ENCODE measurements around the gene OSBPL3.

The OSBPL3 gene

GRCh38 chr7:24762771-24763170 is 217.2 kb downstream of the OSBPL3 start:
- no peak for DNase-seq
- TF ChIP-seq EZH2phosphoT487 (IDR thresholded peaks at IDR 0.05; ENCODE audit: low read length) = no peak
- TF ChIP-seq EZH2 (optimal IDR thresholded peaks at IDR 0.05; ENCODE audit: low read depth, low read length) = no peak
- no peak for TF ChIP-seq CTCF (IDR thresholded peaks at IDR 0.05; ENCODE audit: low read length)
- no peaks in the 10 kb centered on the region for H3F3A ChIP-seq (ENCODE audit: insufficient read depth, low read length)
- no peaks in the 10 kb centered on the region for H3K9me2 ChIP-seq (replicated peaks; ENCODE audit: insufficient read depth, low read length)
- H3K27ac ChIP-seq (ENCODE audit: low read length) = no peak overlapping the region
- H3K27me3 ChIP-seq (replicated peaks; ENCODE audit: insufficient read depth, low read length) = no peaks in the 10 kb centered on the region
- H3K4me1 ChIP-seq (ENCODE audit: low read length) = no peaks in the 10 kb centered on the region
- H3K4me2 ChIP-seq (ENCODE audit: low read depth, low read length) = no peak overlapping the region
- H3K79me2 ChIP-seq (ENCODE audit: low read length) = no peaks in the 10 kb centered on the region
- H3K9ac ChIP-seq (ENCODE audit: low read length) = no peak overlapping the region
- H3K4me3 ChIP-seq (ENCODE audit: low read length) = no peak overlapping the region
- no peaks in the 10 kb centered on the region for H3K9me3 ChIP-seq (replicated peaks; ENCODE audit: insufficient read depth, low read length)
- no peaks in the 10 kb centered on the region for H4K20me1 ChIP-seq (ENCODE audit: insufficient read depth, low read length)
- no peak overlapping the region for H2AFZ ChIP-seq (ENCODE audit: low read length)
- no peaks in the 10 kb centered on the region for H3K36me3 ChIP-seq (replicated peaks; ENCODE audit: insufficient read depth, low read length)

GRCh38 chr7:24760968-24761367 is 219.0 kb downstream of the OSBPL3 start:
- Histone ChIP-seq H2AFZ (ENCODE audit: low read length) (no peak overlapping the region), H3K4me1 (ENCODE audit: low read length) (no peaks in the 10 kb centered on the region), H3K27ac (ENCODE audit: low read length) (no peak overlapping the region), H4K20me1 (ENCODE audit: insufficient read depth, low read length) (no peaks in the 10 kb centered on the region), H3K4me2 (ENCODE audit: low read depth, low read length) (no peak overlapping the region), H3K4me3 (ENCODE audit: low read length) (no peak overlapping the region), H3F3A (ENCODE audit: insufficient read depth, low read length) (no peaks in the 10 kb centered on the region), H3K9ac (ENCODE audit: low read length) (no peak overlapping the region), H3K27me3 (replicated peaks; ENCODE audit: insufficient read depth, low read length) (no peaks in the 10 kb centered on the region), H3K36me3 (replicated peaks; ENCODE audit: insufficient read depth, low read length) (no peaks in the 10 kb centered on the region), H3K9me3 (replicated peaks; ENCODE audit: insufficient read depth, low read length) (no peaks in the 10 kb centered on the region), H3K9me2 (replicated peaks; ENCODE audit: insufficient read depth, low read length) (no peaks in the 10 kb centered on the region), H3K79me2 (ENCODE audit: low read length) (no peaks in the 10 kb centered on the region)
- no peak for TF ChIP-seq EZH2phosphoT487 (IDR thresholded peaks at IDR 0.05; ENCODE audit: low read length)
- no peak for TF ChIP-seq EZH2 (optimal IDR thresholded peaks at IDR 0.05; ENCODE audit: low read depth, low read length)
- TF ChIP-seq CTCF (IDR thresholded peaks at IDR 0.05; ENCODE audit: low read length) = no peak
- DNase-seq = no peak

GRCh38 chr7:24757353-24758275 is 222.4 kb downstream of the OSBPL3 start, which contains the start of gene GSDME:
Gene GSDME (minus strand): TSS chr7:24757464. CDS start chr7:24749774, 7,690 bp downstream.
- TF ChIP-seq EZH2phosphoT487 (IDR thresholded peaks at IDR 0.05; ENCODE audit: low read length) (no peak), CTCF (IDR thresholded peaks at IDR 0.05; ENCODE audit: low read length) (no peak), EZH2 (optimal IDR thresholded peaks at IDR 0.05; ENCODE audit: low read depth, low read length) (no peak)
- Histone ChIP-seq H3K9me2 (replicated peaks; ENCODE audit: insufficient read depth, low read length) (no peaks in the 10 kb centered on the region), H3K27ac (ENCODE audit: low read length) (no peak within 1 kb of the TSS), H3K27me3 (replicated peaks; ENCODE audit: insufficient read depth, low read length) (no peaks in the 10 kb centered on the region), H3K36me3 (replicated peaks; ENCODE audit: insufficient read depth, low read length) (no peaks in the 10 kb centered on the region), H3K9me3 (replicated peaks; ENCODE audit: insufficient read depth, low read length) (no peaks in the 10 kb centered on the region), H3K79me2 (ENCODE audit: low read length) (no peaks in the 10 kb centered on the region), H3K9ac (ENCODE audit: low read length) (peak within 1 kb of the TSS; percentile 48; the same call in 1 of the 2 replicates), H3K4me3 (ENCODE audit: low read length) (peak within 1 kb of the TSS; percentile 75), H3F3A (ENCODE audit: insufficient read depth, low read length) (no peaks in the 10 kb centered on the region), H3K4me2 (ENCODE audit: low read depth, low read length) (peak within 1 kb of the TSS; percentile 82), H4K20me1 (ENCODE audit: insufficient read depth, low read length) (no peaks in the 10 kb centered on the region), H3K4me1 (ENCODE audit: low read length) (no peaks in the 10 kb centered on the region), H2AFZ (ENCODE audit: low read length) (peak within 1 kb of the TSS; percentile 83)
- peak; percentile 62 for DNase-seq

Measured in MM.1S (cell line).